Astrocyte (in vitro differentiated cells and primary cell): ENCODE results near the gene DOCK1. TPM values are rescaled to one million over a fixed set of nuclear protein-coding genes. Genes with fewer than 3 reads are reported as not detected.

Experiments used
- DNase-seq: peaks from one replicate; pipeline ENCODE4 v3.0.0-alpha.2; 2010; ENCODE audit warnings: low read depth
- FAIRE-seq: peaks from 2 replicates; lab custom pipeline; 2011; peaks lifted over from hg19 to GRCh38; lab: Jason Lieb, UNC
- H2AFZ ChIP-seq: 2 replicates; pipeline ENCODE4 v1.6.0; 2012; ENCODE audit warnings: low read depth, low read length, inconsistent platforms
- H3K27ac ChIP-seq: 2 replicates; pipeline ENCODE4 v1.5.1; 2011; ENCODE audit warnings: low read depth, low read length, inconsistent platforms
- H3K27me3 ChIP-seq: 2 replicates; pipeline ENCODE4 v1.6.0; 2011; ENCODE audit warnings: low read length, inconsistent platforms; ENCODE audit not compliant: insufficient read depth
- H3K36me3 ChIP-seq: 2 replicates; pipeline ENCODE4 v1.5.1; 2011; ENCODE audit warnings: low read length, inconsistent platforms; ENCODE audit not compliant: insufficient read depth
- H3K4me1 ChIP-seq: 2 replicates; pipeline ENCODE4 v1.5.1; 2011; ENCODE audit warnings: low read length, inconsistent platforms; ENCODE audit not compliant: insufficient read depth
- H3K4me2 ChIP-seq: 2 replicates; pipeline ENCODE4 v1.6.0; 2012; ENCODE audit warnings: low read length, inconsistent platforms
- H3K4me3 ChIP-seq: 2 replicates; pipeline ENCODE4 v1.5.1; 2011; ENCODE audit warnings: low read depth, mild to moderate bottlenecking, low read length, inconsistent platforms; ENCODE audit not compliant: insufficient read depth
- H3K79me2 ChIP-seq: 2 replicates; pipeline ENCODE4 v1.6.0; 2012; ENCODE audit warnings: mild to moderate bottlenecking, low read length, inconsistent platforms; ENCODE audit not compliant: insufficient read depth
- H3K9ac ChIP-seq: 2 replicates; pipeline ENCODE4 v1.6.0; 2012; ENCODE audit warnings: mild to moderate bottlenecking, low read length, inconsistent platforms
- H3K9me3 ChIP-seq: 2 replicates; pipeline ENCODE4 v1.5.1; 2012; ENCODE audit warnings: low read depth, mild to moderate bottlenecking, low read length, inconsistent platforms; ENCODE audit not compliant: insufficient read depth
- H4K20me1 ChIP-seq: 2 replicates; pipeline ENCODE4 v1.6.0; 2012; ENCODE audit warnings: low read length, inconsistent platforms; ENCODE audit not compliant: insufficient read depth
- H3K27ac Mint-ChIP-seq: one replicate; pipeline ENCODE4 v1.8.0; 2021; ENCODE audit warnings: mild to moderate bottlenecking, mixed read lengths; ENCODE audit not compliant: unreplicated experiment
- H3K27me3 Mint-ChIP-seq: one replicate; pipeline ENCODE4 v1.8.0; 2021; ENCODE audit warnings: low read depth, mixed read lengths; ENCODE audit not compliant: unreplicated experiment
- H3K36me3 Mint-ChIP-seq: one replicate; pipeline ENCODE4 v1.8.0; 2021; ENCODE audit warnings: low read depth, mixed read lengths; ENCODE audit not compliant: unreplicated experiment
- H3K4me1 Mint-ChIP-seq: one replicate; pipeline ENCODE4 v1.8.0; 2021; ENCODE audit warnings: low read depth, mixed read lengths; ENCODE audit not compliant: unreplicated experiment
- H3K4me3 Mint-ChIP-seq: one replicate; pipeline ENCODE4 v1.8.0; 2021; ENCODE audit warnings: mild to moderate bottlenecking, moderate library complexity, mixed read lengths; ENCODE audit not compliant: unreplicated experiment
- H3K9me3 Mint-ChIP-seq: one replicate; pipeline ENCODE4 v1.8.0; 2021; ENCODE audit warnings: mild to moderate bottlenecking, mixed read lengths; ENCODE audit not compliant: unreplicated experiment
- EZH2 ChIP-seq: IDR thresholded peaks from 2 replicates; pipeline ENCODE4 v1.6.1; 2012; ENCODE audit warnings: mild to moderate bottlenecking, low read length, inconsistent platforms; ENCODE audit not compliant: insufficient read depth
- total RNA-seq: library from RNA; stranded (reverse); gene quantifications from 2 replicates; pipeline ENCODE4 v1.2.1, GENCODE V29; 2021
- TF ChIP-seq, protein P1 (sequence below): IDR thresholded peaks from 2 replicates; pipeline ENCODE4 v1.5.1; 2011; ENCODE audit warnings: low read depth, mild to moderate bottlenecking, inconsistent platforms, low read length, moderate library complexity; ENCODE audit not compliant: insufficient read depth

The DOCK1 gene
- total RNA-seq, 1 donor from 2014 or later: 42.5 TPM

DNA sequence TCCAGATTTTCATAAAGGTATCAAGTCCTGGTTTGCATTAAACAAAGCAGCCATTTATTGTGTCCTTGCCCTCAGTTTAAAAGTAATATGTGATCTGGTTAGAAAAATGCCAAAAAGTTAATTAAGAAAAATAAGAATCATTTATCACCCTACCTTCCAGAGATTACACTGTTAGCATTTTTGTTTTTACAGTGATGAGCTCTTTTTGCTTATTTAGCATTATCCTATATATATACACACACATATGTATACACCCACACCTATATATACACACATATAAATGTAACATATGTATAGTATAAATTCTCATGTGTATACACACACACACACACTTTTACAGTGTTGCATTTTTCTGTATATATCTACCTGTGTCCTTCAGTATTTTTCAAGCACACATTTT lies 163.3 kb downstream of the DOCK1 start:
- peaks cover 49% of the 10 kb centered on the region for H3K36me3 Mint-ChIP-seq
- TF ChIP-seq EZH2: no peak
- TF ChIP-seq, protein P1, sequence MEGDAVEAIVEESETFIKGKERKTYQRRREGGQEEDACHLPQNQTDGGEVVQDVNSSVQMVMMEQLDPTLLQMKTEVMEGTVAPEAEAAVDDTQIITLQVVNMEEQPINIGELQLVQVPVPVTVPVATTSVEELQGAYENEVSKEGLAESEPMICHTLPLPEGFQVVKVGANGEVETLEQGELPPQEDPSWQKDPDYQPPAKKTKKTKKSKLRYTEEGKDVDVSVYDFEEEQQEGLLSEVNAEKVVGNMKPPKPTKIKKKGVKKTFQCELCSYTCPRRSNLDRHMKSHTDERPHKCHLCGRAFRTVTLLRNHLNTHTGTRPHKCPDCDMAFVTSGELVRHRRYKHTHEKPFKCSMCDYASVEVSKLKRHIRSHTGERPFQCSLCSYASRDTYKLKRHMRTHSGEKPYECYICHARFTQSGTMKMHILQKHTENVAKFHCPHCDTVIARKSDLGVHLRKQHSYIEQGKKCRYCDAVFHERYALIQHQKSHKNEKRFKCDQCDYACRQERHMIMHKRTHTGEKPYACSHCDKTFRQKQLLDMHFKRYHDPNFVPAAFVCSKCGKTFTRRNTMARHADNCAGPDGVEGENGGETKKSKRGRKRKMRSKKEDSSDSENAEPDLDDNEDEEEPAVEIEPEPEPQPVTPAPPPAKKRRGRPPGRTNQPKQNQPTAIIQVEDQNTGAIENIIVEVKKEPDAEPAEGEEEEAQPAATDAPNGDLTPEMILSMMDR: no peak
- no peak overlapping the region for H3K27ac Mint-ChIP-seq
- Histone ChIP-seq H3K4me3 (no peak overlapping the region), H2AFZ (no peak overlapping the region), H3K27ac (no peak overlapping the region), H3K79me2 (no peaks in the 10 kb centered on the region), H4K20me1 (peaks cover 13% of the 10 kb centered on the region), H3K27me3 (no peaks in the 10 kb centered on the region), H3K36me3 (peaks cover 24% of the 10 kb centered on the region), H3K9ac (no peak overlapping the region), H3K4me2 (no peak overlapping the region), H3K9me3 (no peaks in the 10 kb centered on the region), H3K4me1 (no peaks in the 10 kb centered on the region)
- peaks cover 7% of the 10 kb centered on the region for H3K4me1 Mint-ChIP-seq
- H3K4me3 Mint-ChIP-seq: no peak overlapping the region
- H3K9me3 Mint-ChIP-seq: no peaks in the 10 kb centered on the region
- no peak for DNase-seq
- FAIRE-seq: no peak
- no peaks in the 10 kb centered on the region for H3K27me3 Mint-ChIP-seq

DNA sequence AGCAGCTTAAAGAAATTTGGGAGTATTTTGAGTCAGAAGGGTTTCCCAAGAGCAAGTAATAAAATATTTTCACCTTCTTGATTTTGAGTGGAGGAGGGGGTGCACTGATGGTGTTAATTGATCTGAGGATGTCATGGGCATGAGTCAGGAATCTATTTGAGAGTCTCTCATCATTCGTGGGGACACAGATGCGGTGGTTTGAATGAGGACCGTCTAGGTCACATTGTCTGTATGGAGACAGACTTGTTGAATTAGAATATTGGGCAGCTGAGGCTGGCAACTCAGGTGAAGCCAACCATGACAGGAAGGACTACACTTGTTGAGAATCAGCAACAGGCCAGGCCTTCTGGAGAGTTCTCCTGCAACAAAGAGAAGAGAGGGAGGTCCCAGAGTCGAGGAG lies 164.2 kb downstream of the DOCK1 start:
- no peak overlapping the region for H3K4me2 ChIP-seq
- Mint-ChIP-seq H3K36me3 (peaks cover 49% of the 10 kb centered on the region), H3K4me3 (no peak overlapping the region), H3K9me3 (no peaks in the 10 kb centered on the region), H3K4me1 (peaks cover 7% of the 10 kb centered on the region), H3K27ac (no peak overlapping the region), H3K27me3 (no peaks in the 10 kb centered on the region)
- no peak overlapping the region for H3K27ac ChIP-seq
- H3K36me3 ChIP-seq: peaks cover 21% of the 10 kb centered on the region
- H3K9ac ChIP-seq: no peak overlapping the region
- FAIRE-seq (no peak), DNase-seq (no peak)
- H3K27me3 ChIP-seq: no peaks in the 10 kb centered on the region
- no peak overlapping the region for H3K4me3 ChIP-seq
- TF ChIP-seq, protein P1: no peak
- peaks cover 13% of the 10 kb centered on the region for H4K20me1 ChIP-seq
- no peaks in the 10 kb centered on the region for H3K4me1 ChIP-seq
- H3K79me2 ChIP-seq: no peaks in the 10 kb centered on the region
- H3K9me3 ChIP-seq: no peaks in the 10 kb centered on the region
- no peak overlapping the region for H2AFZ ChIP-seq

DNA sequence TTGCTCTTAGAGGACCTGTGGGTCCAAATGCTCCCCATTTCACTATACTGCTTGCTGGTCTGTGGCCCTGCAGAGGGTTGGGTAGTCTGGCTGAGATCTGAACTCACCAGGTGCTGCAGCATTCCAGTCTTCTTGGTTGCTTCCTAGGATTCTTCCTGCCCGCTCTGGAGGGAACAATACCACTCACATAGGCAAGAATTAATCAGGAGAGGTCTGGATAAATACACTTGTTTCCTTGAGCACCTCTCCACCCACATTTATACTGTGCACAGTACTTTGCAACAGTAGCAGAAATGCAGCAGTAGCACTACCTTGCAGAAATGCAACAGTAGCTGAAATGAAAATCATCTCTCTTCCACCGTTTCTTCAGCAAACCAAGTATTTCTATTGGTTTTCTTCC lies 165.9 kb downstream of the DOCK1 start:
- peaks cover 51% of the 10 kb centered on the region for H3K36me3 Mint-ChIP-seq
- Histone ChIP-seq H3K9me3 (no peaks in the 10 kb centered on the region), H3K79me2 (no peaks in the 10 kb centered on the region), H3K27ac (no peak overlapping the region), H2AFZ (no peak overlapping the region), H3K4me2 (no peak overlapping the region), H4K20me1 (peaks cover 13% of the 10 kb centered on the region), H3K4me3 (no peak overlapping the region), H3K9ac (no peak overlapping the region), H3K27me3 (no peaks in the 10 kb centered on the region), H3K36me3 (peaks cover 23% of the 10 kb centered on the region), H3K4me1 (no peaks in the 10 kb centered on the region)
- H3K27me3 Mint-ChIP-seq: no peaks in the 10 kb centered on the region
- H3K9me3 Mint-ChIP-seq: no peaks in the 10 kb centered on the region
- H3K27ac Mint-ChIP-seq: no peak overlapping the region
- H3K4me3 Mint-ChIP-seq: no peak overlapping the region
- DNase-seq (no peak), FAIRE-seq (no peak)
- TF ChIP-seq, protein P1: no peak
- TF ChIP-seq EZH2: no peak
- peaks cover 7% of the 10 kb centered on the region for H3K4me1 Mint-ChIP-seq
